ENCODE measurements around the gene PRSS36.
"Not testable (repeated sequence)": the region's sequence is repeated elsewhere in the genome, so short reads cannot be mapped to it uniquely, and the experiment has no call there.

DNA sequence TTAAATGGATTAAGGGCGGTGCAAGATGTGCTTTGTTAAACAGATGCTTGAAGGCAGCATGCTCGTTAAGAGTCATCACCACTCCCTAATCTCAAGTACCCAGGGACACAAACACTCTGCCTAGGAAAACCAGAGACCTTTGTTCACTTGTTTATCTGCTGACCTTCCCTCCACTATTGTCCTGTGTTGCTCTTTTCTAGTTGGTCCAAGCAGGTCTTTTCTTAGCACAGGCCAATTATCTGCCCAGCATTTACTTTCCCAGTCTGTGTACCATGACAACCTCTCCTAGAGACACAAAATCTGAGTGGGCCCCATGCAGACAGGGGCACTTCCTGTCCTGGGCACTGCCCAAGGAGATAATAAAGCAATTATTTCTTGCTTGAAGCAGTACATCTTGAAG is 20.2 kb upstream of the PRSS36 start:
- TF ChIP-seq CTCF (conservative IDR thresholded peaks at IDR 0.05; ENCODE audit: low read depth, low read length); EZH2 (IDR thresholded peaks at IDR 0.05; ENCODE audit: borderline replicate concordance, low read depth, low read length, poor library complexity, severe bottlenecking): not testable (repeated sequence)

Measured in A673 (cell line).